IPS-NIHi11 (cell line): Measurements from ENCODE around the gene LBH.

Experiments
- DNase-seq: peaks from one replicate; pipeline ENCODE4 v3.0.0; 2012; ENCODE audit warnings: mixed read lengths, low spot score

The LBH gene

DNA sequence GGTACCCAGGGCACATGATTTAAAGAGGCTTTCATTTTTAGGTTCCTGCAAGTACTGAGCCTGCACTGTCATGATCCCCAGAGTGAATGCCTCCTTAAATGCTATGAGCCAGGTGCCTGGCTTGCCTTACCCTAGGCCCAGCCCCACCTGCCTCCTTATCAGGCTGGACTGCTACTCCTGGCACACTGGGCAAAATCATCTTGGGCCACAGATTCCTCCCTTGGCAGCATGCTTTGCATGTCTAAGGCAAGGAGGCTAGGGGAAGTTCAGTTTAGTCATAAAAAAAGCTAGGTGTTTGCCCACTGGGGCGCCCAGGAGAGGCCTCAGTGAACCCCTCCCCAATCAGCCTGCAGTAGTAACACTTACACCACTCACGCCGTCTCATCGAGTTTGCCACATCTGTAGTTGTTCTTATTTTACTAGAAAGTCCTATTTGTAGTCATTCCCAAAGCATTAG, 45.1 kb downstream of the LBH start:
- DNase-seq, result no peak

DNA sequence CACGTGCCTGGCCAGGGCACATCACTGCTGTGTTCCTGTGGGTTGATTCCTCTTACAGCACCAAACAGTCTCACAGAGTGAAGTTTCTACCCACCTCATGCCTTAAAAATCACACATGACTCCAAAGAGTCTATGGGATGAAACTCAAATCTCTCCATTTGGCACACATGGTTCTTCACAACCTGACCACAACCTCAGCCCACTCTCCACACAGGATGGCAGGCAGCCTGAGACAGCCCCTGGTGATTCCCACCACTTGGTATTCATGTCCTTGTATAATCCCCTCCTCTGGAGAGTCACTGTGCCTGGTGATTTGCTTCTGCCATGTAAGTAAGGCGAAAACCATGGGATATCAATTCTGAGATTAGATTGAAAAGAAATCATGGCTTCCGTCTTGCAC, 46.2 kb downstream of the LBH start:
- no peak for DNase-seq

DNA sequence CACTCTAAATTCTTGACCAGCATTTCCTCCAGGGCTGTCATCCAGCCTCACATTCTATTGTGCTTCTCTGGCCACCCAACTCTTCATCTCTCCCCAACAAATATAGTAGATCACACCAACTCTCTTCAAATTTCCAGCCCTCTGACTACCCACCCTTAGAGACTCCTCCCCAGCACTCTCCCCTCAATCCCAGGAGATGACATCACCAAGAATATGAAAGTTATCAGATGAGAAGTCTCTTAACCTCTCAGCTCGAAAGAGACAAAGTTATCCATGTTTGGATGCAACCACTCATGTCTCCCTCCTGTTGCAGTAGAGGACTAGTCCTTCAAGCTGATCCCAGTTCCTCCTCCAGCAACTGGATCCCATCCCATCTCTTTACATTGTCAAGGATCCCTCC, 47.1 kb downstream of the LBH start:
- DNase-seq, result no peak

GRCh38 chr2:30280596-30281434, 49.5 kb downstream of the LBH start:
- no peak for DNase-seq

GRCh38 chr2:30282081-30282480, 50.7 kb downstream of the LBH start:
- no peak for DNase-seq

- no peak for DNase-seq
Measured at GRCh38 chr2:30282721-30283120, 51.4 kb downstream of the LBH start.

DNA sequence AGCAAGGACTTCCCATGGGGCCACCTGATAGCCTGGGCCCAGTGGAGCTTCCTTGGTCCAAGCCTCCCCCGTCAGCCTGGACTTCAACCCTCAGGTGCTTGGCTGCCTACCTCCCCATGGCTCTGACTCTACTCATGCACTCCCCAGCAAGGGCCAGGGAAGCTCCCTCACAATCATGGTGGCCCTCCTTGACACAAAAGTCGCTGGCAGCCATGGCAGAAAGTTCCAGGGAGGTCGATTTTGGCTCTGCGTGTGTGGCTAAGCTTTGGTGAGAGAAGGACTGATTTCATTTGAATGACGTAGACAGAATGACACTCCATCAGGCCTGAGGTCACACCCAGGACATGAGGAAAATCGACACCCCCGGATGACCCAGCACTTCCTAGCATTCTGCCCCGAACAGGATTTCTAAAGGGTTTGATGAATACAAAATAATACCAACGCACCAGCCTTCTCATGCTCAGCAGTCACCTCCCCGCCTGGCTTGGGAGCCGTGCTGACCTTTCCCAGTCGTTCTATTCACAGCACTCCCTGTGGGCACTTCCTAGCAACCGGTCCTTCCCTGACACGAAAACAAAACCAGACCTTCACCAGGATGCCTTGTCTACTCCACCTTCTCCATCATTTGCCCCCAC, 52.7 kb downstream of the LBH start:
- no peak for DNase-seq

- no peak for DNase-seq
Measured at GRCh38 chr2:30285758-30286157, 54.4 kb downstream of the LBH start.

DNA sequence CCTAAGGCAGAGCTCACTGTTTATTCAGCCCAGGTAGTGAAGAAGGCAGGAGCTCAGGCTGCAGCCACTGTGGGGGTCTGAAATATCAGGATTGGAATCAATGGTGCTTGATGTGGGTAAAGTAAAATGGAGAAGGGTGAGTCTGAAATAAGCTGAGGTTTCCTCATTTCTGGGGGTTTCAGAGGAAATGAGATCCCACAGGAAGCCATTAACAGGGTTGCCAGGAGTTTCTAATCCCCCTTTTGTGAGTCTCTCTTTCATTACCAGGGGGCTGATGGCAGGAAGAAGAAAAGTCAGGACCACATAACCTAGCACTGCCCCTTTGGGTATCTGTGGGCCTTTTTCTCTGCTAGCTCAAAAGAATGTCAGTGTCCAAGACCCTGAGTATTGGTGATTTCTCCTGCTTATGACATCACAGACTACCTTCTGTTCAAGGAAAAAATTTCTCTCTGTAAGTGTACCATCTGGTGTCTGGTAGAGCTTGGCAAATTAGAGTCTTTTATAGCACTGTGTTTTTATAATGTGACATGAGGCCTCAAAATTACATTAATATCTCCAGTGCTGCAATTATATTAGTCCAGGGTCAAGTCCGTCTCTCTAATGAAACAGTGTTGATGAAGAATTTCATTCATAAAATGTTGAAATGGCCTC, 56.0 kb downstream of the LBH start:
- DNase-seq, result no peak

- no peak for DNase-seq
Measured at GRCh38 chr2:30287857-30288513, 56.7 kb downstream of the LBH start.

GRCh38 chr2:30288561-30288960, 57.2 kb downstream of the LBH start:
- no peak for DNase-seq

GRCh38 chr2:30293303-30293921, 62.1 kb downstream of the LBH start:
- no peak for DNase-seq

GRCh38 chr2:30294133-30294532, 62.8 kb downstream of the LBH start:
- DNase-seq, result no peak

GRCh38 chr2:30296496-30296895, 65.2 kb downstream of the LBH start:
- DNase-seq, result no peak

DNA sequence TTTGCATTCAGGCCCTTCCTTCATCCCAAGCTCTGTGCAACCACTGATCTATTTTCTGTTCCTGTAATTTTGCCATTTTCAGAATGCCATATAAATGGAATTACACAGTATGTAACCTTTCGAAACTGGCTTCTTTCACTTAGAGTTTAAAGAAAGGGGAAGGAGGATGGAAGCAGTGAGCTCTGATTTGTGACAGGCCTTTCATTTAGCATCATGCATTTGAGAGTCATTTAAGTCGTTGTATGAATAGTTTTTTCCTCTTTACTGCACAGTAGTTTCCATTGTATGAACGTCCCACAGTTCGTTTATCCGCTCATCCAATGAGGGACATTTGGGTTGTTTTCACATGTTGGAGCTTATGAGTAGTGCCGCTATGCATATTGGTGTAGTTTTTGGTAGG, 67.0 kb downstream of the LBH start:
- DNase-seq, result no peak

- no peak for DNase-seq
Measured at GRCh38 chr2:30300122-30300455, 68.8 kb downstream of the LBH start.

- DNase-seq, result peak; percentile 26
Measured at GRCh38 chr2:30300456-30301221, 69.3 kb downstream of the LBH start.

DNA sequence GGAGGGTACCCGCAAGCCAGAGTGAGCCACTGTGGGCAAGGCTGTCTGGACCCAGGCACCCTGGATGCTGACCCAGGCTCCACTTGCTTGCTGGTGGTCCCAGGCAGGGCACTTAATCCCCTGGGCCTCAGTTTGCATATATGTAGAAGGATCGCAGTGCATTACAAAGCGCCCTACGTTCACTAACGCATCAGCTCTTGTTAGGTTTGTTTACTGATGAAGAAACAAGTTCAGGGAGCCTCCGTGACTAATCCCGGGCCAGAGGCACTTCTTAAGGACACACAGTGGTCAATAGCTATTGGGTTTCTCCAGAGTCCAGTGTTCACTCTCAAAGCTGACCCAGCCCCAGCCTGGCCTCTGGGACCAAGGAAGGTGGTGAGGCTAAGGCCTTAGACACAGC, 70.2 kb downstream of the LBH start:
- peak; percentile 64 for DNase-seq

DNA sequence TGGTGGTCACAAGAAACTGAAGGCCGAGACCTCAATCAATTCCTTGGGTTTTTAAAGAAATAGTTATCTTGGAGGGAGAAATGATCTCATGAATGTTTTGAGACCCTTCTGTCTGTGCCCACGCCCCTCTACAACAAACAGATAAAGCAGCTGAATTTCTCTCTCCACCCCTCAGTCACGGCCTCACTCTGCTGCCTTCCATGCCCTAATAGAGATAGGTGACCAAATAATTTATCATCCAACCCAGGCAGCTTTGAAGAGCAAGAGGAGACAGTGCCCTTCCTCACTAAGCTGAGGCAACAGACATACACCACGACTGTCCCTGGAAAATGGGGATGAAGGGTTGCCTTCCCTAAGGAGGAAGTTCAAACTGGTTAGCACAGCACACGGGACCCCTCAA, 71.2 kb downstream of the LBH start:
- no peak for DNase-seq

DNA sequence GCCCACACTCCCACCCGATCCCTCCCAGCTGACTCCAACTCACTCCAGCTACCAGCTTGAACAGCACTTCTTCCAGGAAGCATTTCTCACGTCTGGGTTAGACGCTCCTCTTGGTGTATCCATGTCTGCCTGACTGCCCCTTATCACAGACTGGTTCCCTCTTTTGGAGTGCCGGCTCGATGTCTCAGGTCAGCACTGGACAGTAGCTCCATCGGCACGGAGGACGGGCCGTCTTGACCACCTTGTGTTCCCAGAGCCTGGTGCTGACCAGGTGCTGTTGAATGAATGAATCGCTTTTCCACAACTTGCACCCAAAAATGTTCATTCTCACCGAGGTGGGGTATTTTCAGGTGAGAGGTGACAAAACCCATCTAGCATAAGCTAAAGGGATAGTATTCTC, 71.8 kb downstream of the LBH start:
- DNase-seq, result no peak

DNA sequence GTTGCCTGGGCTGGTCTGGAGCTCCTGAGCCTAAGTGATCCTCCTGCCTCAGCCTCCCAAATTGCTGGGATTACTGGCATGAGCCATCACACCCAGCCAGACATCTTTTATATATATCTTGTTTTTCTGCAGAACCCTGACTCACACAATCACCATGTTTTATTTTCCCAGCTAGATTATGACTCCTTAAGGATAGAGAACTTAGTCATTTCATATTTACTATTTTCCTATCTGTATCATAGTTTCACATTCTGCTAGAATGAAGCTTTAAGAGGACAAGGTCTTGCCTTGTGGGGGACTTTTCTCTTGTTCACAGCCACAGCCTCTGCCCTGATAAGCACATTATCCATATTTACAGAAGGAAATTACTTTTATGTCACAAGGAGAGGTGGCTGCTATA, 73.9 kb downstream of the LBH start:
- DNase-seq, result no peak

DNA sequence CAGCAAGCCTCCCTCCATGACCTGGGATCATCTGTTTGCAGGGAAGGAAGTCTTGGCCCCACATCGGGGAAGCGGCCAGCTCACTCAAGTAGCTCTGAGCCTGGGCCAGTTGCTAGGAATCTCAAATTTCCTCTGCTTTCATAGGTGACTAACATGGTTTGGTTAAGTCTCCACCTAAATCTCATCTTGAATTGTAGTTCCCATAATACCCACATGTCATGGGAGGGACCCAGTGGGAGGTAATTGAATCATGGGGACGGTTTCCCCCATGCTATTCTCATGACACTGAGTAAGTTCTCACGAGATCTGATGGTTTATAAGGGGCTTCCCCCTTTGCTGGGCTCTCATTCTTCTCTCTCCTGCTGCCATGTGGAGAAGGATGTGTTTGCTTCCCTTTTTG, 75.2 kb downstream of the LBH start:
- DNase-seq, result no peak
